GM21367 (cell line): ENCODE results near the gene LTA4H.
"Not testable (repeated sequence)": the region's sequence is repeated elsewhere in the genome, so short reads cannot be mapped to it uniquely, and the experiment has no call there.

Experiments
- ATAC-seq: cut with Tn5 transposase; IDR thresholded peaks from one replicate; pipeline ENCODE4 v1.9.1; 2021; ENCODE audit not compliant: unreplicated experiment

LTA4H gene

GRCh38 chr12:96035283-96036236 lies at the start of gene LTA4H:
LTA4H (minus strand) TSS chr12:96035587; CDS start chr12:96035519, 68 bp downstream.
- ATAC-seq = peak; percentile 83

- ATAC-seq = no peak
These were observed 49.2 kb upstream of the LTA4H start for GRCh38 chr12:96084624-96085023.

DNA sequence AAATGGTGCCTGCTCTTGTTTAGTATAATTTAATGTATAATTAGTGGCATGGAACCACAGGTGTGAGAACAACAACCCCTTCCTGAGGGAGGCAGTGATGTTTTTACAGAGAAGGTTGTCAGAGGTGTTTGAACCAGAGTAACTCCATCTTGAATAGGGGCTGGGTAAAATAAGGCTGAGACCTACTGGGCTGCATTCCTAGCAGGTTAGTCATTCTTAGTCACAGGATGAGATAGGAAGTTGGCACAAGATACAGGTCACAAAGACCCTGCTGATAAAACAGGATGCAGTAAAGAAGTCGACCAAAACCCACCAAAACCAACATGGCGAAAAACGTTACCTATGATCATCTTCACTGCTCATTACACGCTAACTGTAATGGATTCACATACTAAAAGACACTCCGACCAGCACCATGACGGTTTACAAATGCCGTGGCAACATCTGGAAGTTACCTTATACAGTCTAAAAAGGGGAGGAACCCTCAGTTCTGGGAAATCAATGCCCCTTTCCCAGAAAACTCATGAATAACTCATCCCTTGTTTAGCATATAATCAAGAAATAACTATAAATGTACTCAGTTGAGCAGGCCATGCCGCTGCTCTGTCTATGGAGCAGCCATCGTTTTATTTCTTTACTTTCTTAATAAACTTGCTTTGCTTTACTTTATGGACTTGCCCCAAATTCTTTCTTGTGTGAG lies 47.8 kb upstream of the LTA4H start:
- ATAC-seq = no peak

- ATAC-seq = no peak
These were observed 46.2 kb upstream of the LTA4H start for GRCh38 chr12:96081596-96081995.

- no peak for ATAC-seq
These were observed 43.1 kb upstream of the LTA4H start for GRCh38 chr12:96078231-96079135.

DNA sequence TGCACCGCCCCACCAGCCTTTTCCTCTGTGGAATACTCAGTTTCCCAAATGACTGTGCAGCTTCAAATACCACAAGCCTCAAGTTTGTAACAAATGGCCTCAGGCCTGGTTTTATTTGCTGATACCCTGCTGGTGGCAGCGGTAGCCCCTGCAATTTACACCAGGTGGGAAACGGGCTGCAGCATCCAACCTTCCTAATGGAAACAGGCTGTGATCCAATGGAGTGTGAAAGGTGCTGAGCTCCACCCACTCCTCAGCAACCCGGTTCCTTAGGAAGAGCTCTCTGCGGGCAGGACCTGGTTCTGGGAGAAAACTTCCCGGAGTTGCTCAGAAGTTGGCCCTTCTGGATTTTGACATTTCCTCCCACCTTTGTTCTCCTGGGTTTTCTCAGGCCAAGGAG lies 41.7 kb upstream of the LTA4H start:
- no peak for ATAC-seq

DNA sequence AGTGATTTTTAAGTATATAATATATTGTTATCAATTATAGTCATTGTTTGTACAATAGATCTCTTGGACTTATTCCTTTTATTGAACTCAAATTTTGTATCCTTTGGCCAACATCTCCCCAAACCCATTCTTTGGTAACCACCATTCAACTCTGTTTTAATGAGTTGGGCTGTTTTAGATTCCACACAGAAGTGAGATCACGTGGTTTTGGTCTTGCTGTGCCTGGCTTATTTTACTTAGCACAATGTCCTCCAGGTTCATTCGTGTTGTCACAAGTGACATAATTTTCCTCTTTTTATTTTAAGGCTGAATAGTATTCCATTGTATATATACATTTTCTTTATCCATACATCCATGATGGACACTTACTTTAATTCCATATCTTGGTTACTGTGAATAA lies 40.2 kb upstream of the LTA4H start:
- no peak for ATAC-seq

- ATAC-seq = no peak
These were observed 38.3 kb upstream of the LTA4H start for GRCh38 chr12:96073346-96074330.

DNA sequence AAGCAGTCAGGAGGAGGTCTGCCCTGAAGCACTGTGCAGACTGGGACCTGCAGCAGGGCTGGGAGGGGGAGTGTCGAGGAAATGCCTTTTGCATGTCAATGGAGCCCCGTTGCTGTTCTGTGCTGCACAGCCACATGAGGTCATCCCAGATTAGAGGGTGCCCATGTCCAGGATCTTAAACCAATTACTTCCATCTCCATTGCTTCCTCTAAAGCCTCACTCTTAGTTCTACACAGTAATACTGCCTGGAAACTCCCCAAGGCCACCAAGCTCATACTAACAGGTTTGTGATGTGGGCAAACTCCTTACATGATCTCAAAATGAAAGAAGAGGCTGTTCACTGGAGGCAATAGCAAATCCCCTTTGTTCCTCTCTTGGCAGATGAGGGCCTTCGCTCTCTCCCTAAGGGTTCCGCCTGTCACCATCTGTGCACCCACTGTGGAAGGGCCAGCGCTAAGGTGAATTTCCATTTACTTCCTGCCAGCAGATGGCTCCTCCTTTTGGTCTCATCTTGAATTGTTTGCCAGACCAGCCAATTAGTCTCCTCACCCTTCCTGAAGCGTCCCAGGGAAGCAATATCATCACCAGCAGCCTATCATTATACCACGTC lies 35.4 kb upstream of the LTA4H start:
- no peak for ATAC-seq

- no peak for ATAC-seq
These were observed 34.3 kb upstream of the LTA4H start for GRCh38 chr12:96069511-96070231.

GRCh38 chr12:96068636-96069035 lies 33.2 kb upstream of the LTA4H start:
- ATAC-seq = no peak

GRCh38 chr12:96068111-96068510 lies 32.7 kb upstream of the LTA4H start:
- ATAC-seq = no peak

- not testable (repeated sequence) for ATAC-seq
These were observed 30.4 kb upstream of the LTA4H start for GRCh38 chr12:96065776-96066175.

- no peak for ATAC-seq
These were observed 29.6 kb upstream of the LTA4H start for GRCh38 chr12:96064966-96065365.

DNA sequence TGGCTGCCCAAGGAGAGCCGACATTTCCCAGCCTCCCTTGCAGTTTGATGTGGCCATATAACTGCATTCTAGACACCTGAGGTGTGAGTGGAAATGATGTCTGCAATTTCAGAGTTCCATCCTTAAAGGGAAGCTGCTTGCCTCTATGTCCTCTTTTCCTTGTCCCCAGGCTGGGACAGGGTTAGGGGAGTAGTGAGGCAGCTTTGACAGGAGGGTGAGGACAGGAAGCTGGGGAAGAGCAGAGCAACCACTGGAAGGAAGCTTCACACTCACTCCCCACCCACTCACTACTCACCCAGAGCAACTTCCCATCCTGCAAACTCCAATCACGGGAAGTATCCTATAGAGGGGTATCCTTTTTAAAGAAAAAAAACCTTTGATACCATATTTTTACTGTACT lies 28.9 kb upstream of the LTA4H start:
- ATAC-seq = no peak

- no peak for ATAC-seq
These were observed 27.7 kb upstream of the LTA4H start for GRCh38 chr12:96063046-96063445.

GRCh38 chr12:96061864-96062453 lies 26.6 kb upstream of the LTA4H start:
- peak; percentile 77 for ATAC-seq

GRCh38 chr12:96061323-96061722 lies 25.9 kb upstream of the LTA4H start:
- ATAC-seq = no peak
